ENCODE measurements around the gene DCLRE1C. TPM values are rescaled to one million over a fixed set of nuclear protein-coding genes. Genes with fewer than 3 reads are reported as not detected.
"Not testable (repeated sequence)": the region's sequence is repeated elsewhere in the genome, so short reads cannot be mapped to it uniquely, and the experiment has no call there.

The DCLRE1C gene
- total RNA-seq: 13.5 TPM

GRCh38 chr10:14954001-14954770 lies at the start of gene DCLRE1C:
DCLRE1C (minus strand) TSS chr10:14954096; CDS start chr10:14954010, 86 bp downstream.
- no peaks in the 10 kb centered on the region for H3K27me3 ChIP-seq
- intact Hi-C loops (cut with DNase I): loop anchor here (5.0 to 10.0 kb wide), 2 partner anchors 141 to 678 kb away; partner anchors contain the start of gene RPP38
- H3K4me3 ChIP-seq: peak within 1 kb of the TSS; percentile 61 to 96
- H3K36me3 ChIP-seq: no peaks in the 10 kb centered on the region
- TF ChIP-seq POLR2AphosphoS5 (IDR thresholded peaks at IDR 0.05; ENCODE audit: insufficient read depth in 1 of 2, low read depth in 1 of 2) (peak; percentile 55 to 86), POLR2A (IDR thresholded peaks at IDR 0.05) (no peak)
- peaks cover 19% of the 10 kb centered on the region for H3K4me1 ChIP-seq
- peak; percentile 95 to 96 for DNase-seq (ENCODE audit: extremely low spot score in 2 of 2)
- peak within 1 kb of the TSS; percentile 88 for H3K27ac ChIP-seq
- no peaks in the 10 kb centered on the region for H3K9me3 ChIP-seq

- Histone ChIP-seq H3K27me3 (no peaks in the 10 kb centered on the region), H3K36me3 (no peaks in the 10 kb centered on the region), H3K4me3 (no peak overlapping the region), H3K27ac (no peak overlapping the region), H3K4me1 (no peaks in the 10 kb centered on the region), H3K9me3 (no peaks in the 10 kb centered on the region)
- TF ChIP-seq POLR2AphosphoS5 (IDR thresholded peaks at IDR 0.05; ENCODE audit: insufficient read depth in 1 of 2, low read depth in 1 of 2) (no peak), CTCF (IDR thresholded peaks at IDR 0.05) (no peak), POLR2A (IDR thresholded peaks at IDR 0.05) (no peak)
- intact Hi-C loops (cut with DNase I): no loop called here
- DNase-seq (ENCODE audit: extremely low spot score in 2 of 2): no peak
These were observed 42.2 kb upstream of the DCLRE1C start for GRCh38 chr10:14995964-14996565.

GRCh38 chr10:14993500-14994455 lies 39.9 kb upstream of the DCLRE1C start:
- intact Hi-C loops (cut with DNase I); H3K27ac ChIP-seq; H3K9me3 ChIP-seq; H3K4me1 ChIP-seq; DNase-seq (ENCODE audit: extremely low spot score in 2 of 2); H3K27me3 ChIP-seq; H3K36me3 ChIP-seq; H3K4me3 ChIP-seq: not testable (repeated sequence)

- H3K36me3 ChIP-seq; DNase-seq (ENCODE audit: extremely low spot score in 2 of 2); H3K27me3 ChIP-seq; H3K9me3 ChIP-seq; H3K27ac ChIP-seq; H3K4me3 ChIP-seq; intact Hi-C loops (cut with DNase I); H3K4me1 ChIP-seq: not testable (repeated sequence)
These were observed 38.4 kb upstream of the DCLRE1C start for GRCh38 chr10:14992336-14992735.

GRCh38 chr10:14991035-14991749 lies 37.3 kb upstream of the DCLRE1C start:
- H3K27me3 ChIP-seq; H3K4me3 ChIP-seq; DNase-seq (ENCODE audit: extremely low spot score in 2 of 2); H3K9me3 ChIP-seq; H3K4me1 ChIP-seq; H3K36me3 ChIP-seq; intact Hi-C loops (cut with DNase I); H3K27ac ChIP-seq: not testable (repeated sequence)

GRCh38 chr10:14989552-14989951 lies 35.7 kb upstream of the DCLRE1C start:
- H3K27ac ChIP-seq; intact Hi-C loops (cut with DNase I): not testable (repeated sequence)

GRCh38 chr10:14982744-14983143 lies 28.8 kb upstream of the DCLRE1C start:
- Histone ChIP-seq H3K27ac (no peak overlapping the region), H3K9me3 (no peaks in the 10 kb centered on the region), H3K4me3 (no peak overlapping the region), H3K36me3 (no peaks in the 10 kb centered on the region), H3K27me3 (no peaks in the 10 kb centered on the region), H3K4me1 (no peaks in the 10 kb centered on the region)
- intact Hi-C loops (cut with DNase I): no loop called here
- TF ChIP-seq POLR2A (IDR thresholded peaks at IDR 0.05): no peak
- no peak for TF ChIP-seq POLR2AphosphoS5 (IDR thresholded peaks at IDR 0.05; ENCODE audit: insufficient read depth in 1 of 2, low read depth in 1 of 2)
- no peak for TF ChIP-seq CTCF (IDR thresholded peaks at IDR 0.05)
- DNase-seq (ENCODE audit: extremely low spot score in 2 of 2): no peak

More at GRCh38 chr10:14989552-14989951, 35.7 kb upstream of the DCLRE1C start:
- H3K36me3 ChIP-seq; H3K4me3 ChIP-seq; H3K27me3 ChIP-seq; H3K4me1 ChIP-seq; DNase-seq (ENCODE audit: extremely low spot score in 2 of 2); H3K9me3 ChIP-seq: not testable (repeated sequence)
